H9 (cell line): ENCODE results near the gene POP4. TPM values are rescaled to one million over a fixed set of nuclear protein-coding genes. Genes with fewer than 3 reads are reported as not detected.

ENCODE experiments used
- DNase-seq: peaks from one replicate; pipeline ENCODE4 v3.0.0-alpha.2; 2017
- H2AFZ ChIP-seq: one replicate; pipeline ENCODE4 v1.6.1; 2013; ENCODE audit warnings: mild to moderate bottlenecking, low read length, control low read depth, moderate library complexity
- H2AK5ac ChIP-seq: 2 replicates; pipeline ENCODE4 v1.6.1; 2013; ENCODE audit warnings: low read length, control low read depth, mixed read lengths; ENCODE audit not compliant: insufficient read length
- H2BK120ac ChIP-seq: one replicate; pipeline ENCODE4 v1.6.1; 2013; ENCODE audit warnings: low read depth, mild to moderate bottlenecking, low read length, control low read depth, inconsistent platforms; ENCODE audit not compliant: poor library complexity, severe bottlenecking
- H2BK12ac ChIP-seq: 2 replicates; pipeline ENCODE4 v1.6.1; 2013; ENCODE audit warnings: low read length, control low read depth, mixed read lengths, low read depth; ENCODE audit not compliant: insufficient read length
- H2BK15ac ChIP-seq: 2 replicates; pipeline ENCODE4 v1.6.1; 2013; ENCODE audit warnings: low read depth, low read length, control low read depth
- H2BK20ac ChIP-seq: one replicate; pipeline ENCODE4 v1.6.1; 2013; ENCODE audit warnings: low read depth, mild to moderate bottlenecking, low read length, control low read depth, inconsistent platforms; ENCODE audit not compliant: poor library complexity, severe bottlenecking
- H2BK5ac ChIP-seq: 2 replicates; pipeline ENCODE4 v1.6.1; 2013; ENCODE audit warnings: low read length, control low read depth, mixed read lengths; ENCODE audit not compliant: insufficient read length
- H3K14ac ChIP-seq: 2 replicates; pipeline ENCODE4 v1.6.1; 2013; ENCODE audit warnings: low read length, control low read depth; ENCODE audit not compliant: insufficient read depth
- H3K18ac ChIP-seq: 2 replicates; pipeline ENCODE4 v1.6.1; 2013; ENCODE audit warnings: low read depth, mild to moderate bottlenecking, mixed read lengths, low read length, control low read depth; ENCODE audit not compliant: insufficient read length
- H3K23ac ChIP-seq: 2 replicates; pipeline ENCODE4 v1.6.1; 2013; ENCODE audit warnings: low read length, control low read depth, mixed read lengths, low read depth; ENCODE audit not compliant: insufficient read length
- H3K23me2 ChIP-seq: 2 replicates; pipeline ENCODE4 v1.6.1; 2013; ENCODE audit warnings: low read depth, mild to moderate bottlenecking, mixed read lengths, low read length, control low read depth; ENCODE audit not compliant: insufficient read length, poor library complexity, severe bottlenecking
- H3K27ac ChIP-seq: 2 replicates; pipeline ENCODE4 v1.5.1; 2013; ENCODE audit warnings: low read length, control low read depth, mixed read lengths, low read depth; ENCODE audit not compliant: insufficient read length
- H3K27me3 ChIP-seq: 2 replicates; pipeline ENCODE4 v1.6.1; 2013; ENCODE audit warnings: low read length, control low read depth, inconsistent platforms; ENCODE audit not compliant: insufficient read depth
- H3K4ac ChIP-seq: 2 replicates; pipeline ENCODE4 v1.6.1; 2013; ENCODE audit warnings: low read depth, mild to moderate bottlenecking, control low read depth, inconsistent platforms, low read length, moderate library complexity
- H3K4me1 ChIP-seq: 2 replicates; pipeline ENCODE4 v1.6.1; 2013; ENCODE audit warnings: low read length, control low read depth, inconsistent platforms; ENCODE audit not compliant: insufficient read depth
- H3K4me2 ChIP-seq: 2 replicates; pipeline ENCODE4 v1.6.1; 2013; ENCODE audit warnings: low read length, control low read depth, mixed read lengths; ENCODE audit not compliant: insufficient read length, insufficient read depth
- H3K56ac ChIP-seq: 2 replicates; pipeline ENCODE4 v1.6.1; 2013; ENCODE audit warnings: low read depth, mild to moderate bottlenecking, mixed read lengths, low read length, control low read depth; ENCODE audit not compliant: insufficient read length
- H3K79me1 ChIP-seq: 2 replicates; pipeline ENCODE4 v1.6.1; 2013; ENCODE audit warnings: low read depth, mild to moderate bottlenecking, moderate library complexity, low read length, control low read depth, inconsistent platforms; ENCODE audit not compliant: insufficient read depth, poor library complexity, severe bottlenecking
- H3K79me2 ChIP-seq: 2 replicates; pipeline ENCODE4 v1.6.1; 2013; ENCODE audit warnings: low read length, control low read depth, inconsistent platforms; ENCODE audit not compliant: insufficient read depth
- H3K9ac ChIP-seq: 2 replicates; pipeline ENCODE4 v1.6.1; 2013; ENCODE audit warnings: low read length, control low read depth, mixed read lengths; ENCODE audit not compliant: insufficient read length; ENCODE audit errors: extremely low read depth
- H3K9me3 ChIP-seq: one replicate; pipeline ENCODE4 v1.6.1; 2013; ENCODE audit warnings: low read depth, low read length, inconsistent platforms; ENCODE audit not compliant: control insufficient read depth
- H3T11ph ChIP-seq: one replicate; pipeline ENCODE4 v1.6.1; 2013; ENCODE audit warnings: mild to moderate bottlenecking, low read length, control low read depth, inconsistent platforms
- H4K20me1 ChIP-seq: one replicate; pipeline ENCODE4 v1.6.1; 2013; ENCODE audit not compliant: control insufficient read depth, insufficient read length, insufficient read depth
- H4K5ac ChIP-seq: 2 replicates; pipeline ENCODE4 v1.6.1; 2013; ENCODE audit warnings: low read depth, mild to moderate bottlenecking, mixed read lengths, low read length, control low read depth; ENCODE audit not compliant: insufficient read length
- H4K8ac ChIP-seq: replicated peaks from 2 replicates; pipeline ENCODE4 v1.6.1; 2013; ENCODE audit warnings: low read length, control low read depth, mixed read lengths, low read depth; ENCODE audit not compliant: insufficient read length
- H4K91ac ChIP-seq: 2 replicates; pipeline ENCODE4 v1.6.1; 2013; ENCODE audit warnings: low read depth, mild to moderate bottlenecking, moderate library complexity, mixed read lengths, low read length, control low read depth; ENCODE audit not compliant: insufficient read length
- H3K27ac Mint-ChIP-seq, 3 experiments: 2 replicates in 2 of 3; 3 replicates in 1 of 3; pipeline ENCODE4 v1.8.0; 2020 to 2021; ENCODE audit warnings: mixed read lengths in 3 of 3, mild to moderate bottlenecking in 1 of 3, moderate library complexity in 1 of 3
- H3K27me3 Mint-ChIP-seq: 2 replicates; pipeline ENCODE4 v1.8.0; 2021; ENCODE audit warnings: low read depth, mild to moderate bottlenecking, moderate library complexity, mixed read lengths
- H3K36me3 Mint-ChIP-seq, 3 experiments: 2 replicates in 2 of 3; 3 replicates in 1 of 3; pipeline ENCODE4 v1.8.0; 2020 to 2021; ENCODE audit warnings: low read depth in 3 of 3, mixed read lengths in 3 of 3; ENCODE audit not compliant: insufficient read depth in 1 of 3
- H3K4me1 Mint-ChIP-seq, 2 experiments: 2 replicates each; pipeline ENCODE4 v1.8.0; 2020; ENCODE audit warnings: mixed read lengths in 2 of 2
- H3K4me3 Mint-ChIP-seq, 2 experiments: 2 replicates in 1 of 2; 3 replicates in 1 of 2; pipeline ENCODE4 v1.8.0; 2020 to 2021; ENCODE audit warnings: mild to moderate bottlenecking in 2 of 2, mixed read lengths in 2 of 2, moderate library complexity in 1 of 2
- H3K9me3 Mint-ChIP-seq, 2 experiments: 2 replicates in 1 of 2; 3 replicates in 1 of 2; pipeline ENCODE4 v1.8.0; 2020; ENCODE audit warnings: mild to moderate bottlenecking in 2 of 2, mixed read lengths in 2 of 2, moderate library complexity in 1 of 2
- CTCF ChIP-seq: fragments of 200-600 bp; sonication (generic); conservative IDR thresholded peaks from 3 replicates; pipeline ENCODE4 v1.8.0; 2021; ENCODE audit warnings: antibody characterized with exemption, mild to moderate bottlenecking
- WGBS: extraction: QIAGEN DNeasy Blood & Tissue Kit; methylation state at CpG from one replicate; pipeline ENCODE4 v1.1.7; 2013; ENCODE audit warnings: missing lambda C conversion rate, low lambda C conversion rate, mixed read lengths; ENCODE audit not compliant: insufficient read length; ENCODE audit errors: extremely low coverage; 5-methylcytosine and 5-hydroxymethylcytosine counted together
- total RNA-seq: library from RNA; stranded (reverse); gene quantifications from 2 replicates; pipeline ENCODE4 v1.2.1, GENCODE V29; 2021

Gene POP4
- total RNA-seq, 1 experiment from 2014 or later, result 51.4 TPM

GRCh38 chr19:29645911-29646310 is 39.8 kb downstream of the POP4 start:
- H3K9me3 ChIP-seq, result no peaks in the 10 kb centered on the region
- H3K27ac ChIP-seq, result no peak overlapping the region
- H3K4me1 ChIP-seq, result peaks cover 4% of the 10 kb centered on the region; the same call in 1 of the 2 replicates
- no peak overlapping the region for H4K8ac ChIP-seq
- H3K56ac ChIP-seq, result no peak overlapping the region
- H3K4ac ChIP-seq, result no peak overlapping the region
- no peak overlapping the region for H3T11ph ChIP-seq
- no peak overlapping the region for H4K91ac ChIP-seq
- peaks cover 19 to 20% of the 10 kb centered on the region in 2 experiments for H3K4me1 Mint-ChIP-seq
- H3K9ac ChIP-seq, result no peak overlapping the region
- peaks cover 5% of the 10 kb centered on the region for H3K27me3 Mint-ChIP-seq
- H2BK5ac ChIP-seq, result no peak overlapping the region
- no peaks in the 10 kb centered on the region for H3K79me2 ChIP-seq
- no peak overlapping the region for H3K4me3 Mint-ChIP-seq
- no peak overlapping the region for H2BK12ac ChIP-seq
- no CpG with 5 or more reads among the region's 8 CpGs for WGBS
- H2AFZ ChIP-seq, result peak overlapping the region; percentile 68
- H3K27me3 ChIP-seq, result no peaks in the 10 kb centered on the region
- no peak overlapping the region for H2BK15ac ChIP-seq
- H4K20me1 ChIP-seq, result no peaks in the 10 kb centered on the region
- H3K9me3 Mint-ChIP-seq, result no peaks in the 10 kb centered on the region; a peak in 1 of 5 replicates
- no peak for DNase-seq
- H3K79me1 ChIP-seq, result no peaks in the 10 kb centered on the region
- H3K23me2 ChIP-seq, result no peaks in the 10 kb centered on the region
- no peak overlapping the region for H2AK5ac ChIP-seq
- H2BK120ac ChIP-seq, result no peak overlapping the region
- H3K36me3 Mint-ChIP-seq, result no peaks in the 10 kb centered on the region
- H3K27ac Mint-ChIP-seq, result peak overlapping the region in 1 of 3 experiments; percentile 74; a peak in 2 of 7 replicates
- TF ChIP-seq CTCF, result no peak
- H3K18ac ChIP-seq, result no peak overlapping the region
- H3K23ac ChIP-seq, result no peak overlapping the region
- H3K14ac ChIP-seq, result 0 out of 2 replicates have a peak overlapping the region, but pooled peaks have one; percentile 63
- no peak overlapping the region for H2BK20ac ChIP-seq
- no peak overlapping the region for H4K5ac ChIP-seq
- peak overlapping the region; percentile 38 for H3K4me2 ChIP-seq
